AG04450 (cell line): Measurements from ENCODE around the gene CCDC24. TPM values are rescaled to one million over a fixed set of nuclear protein-coding genes. Genes with fewer than 3 reads are reported as not detected.

ENCODE experiments used
- CTCF ChIA-PET: fragments of 300-600, 350-600 bp; formaldehyde crosslinking; extraction: SDS; loops from one replicate; lab custom pipeline; 2022; ENCODE audit warnings: antibody characterized with exemption, inconsistent platforms; lab: Charles Lee
- POLR2A ChIA-PET: fragments of 350-600 bp; formaldehyde crosslinking; extraction: SDS; loops from one replicate; lab custom pipeline; 2021; ENCODE audit warnings: antibody characterized with exemption, inconsistent platforms; lab: Yijun Ruan, JAX
- DNase-seq: peaks from one replicate; pipeline ENCODE4 v3.0.0-alpha.2; 2011; ENCODE audit warnings: low read depth, low spot score
- H3K27ac ChIP-seq: one replicate; pipeline ENCODE4 v1.5.1; 2012; ENCODE audit warnings: low read depth, low read length, control low read depth
- H3K27me3 ChIP-seq: one replicate; pipeline ENCODE4 v1.6.0; 2012; ENCODE audit warnings: low read length; ENCODE audit not compliant: control insufficient read depth, insufficient read depth
- H3K4me3 ChIP-seq: 2 replicates; pipeline ENCODE4 v1.5.1; 2011; ENCODE audit warnings: mild to moderate bottlenecking, low read depth, low read length, control low read depth
- H3K9me3 ChIP-seq: 2 replicates; pipeline ENCODE4 v1.5.1; 2012; ENCODE audit warnings: low read length; ENCODE audit not compliant: control insufficient read depth, insufficient read depth
- CTCF ChIP-seq: IDR thresholded peaks from 2 replicates; pipeline ENCODE4 v1.5.1; 2011; ENCODE audit warnings: low read depth, low read length, control low read depth, inconsistent platforms
- polyA plus RNA-seq: library from polyadenylated mRNA; depleted of rRNA; stranded (reverse); fragments of >200 nt; gene quantifications from 2 replicates; pipeline ENCODE4 v1.2.3, GENCODE V29; 2011

Gene CCDC24
- polyA plus RNA-seq, 1 experiment = 1.1 TPM

GRCh38 chr1:43961692-43962091 is 29.7 kb upstream of the CCDC24 start:
- H3K9me3 ChIP-seq = no peaks in the 10 kb centered on the region
- ChIA-PET CTCF (interaction anchor here (0.6 kb wide), 1 partner anchor 196 kb away, joined by 3 read pairs; no protein-coding TSS in a partner anchor), POLR2A (no interaction called here)
- no peak overlapping the region for H3K4me3 ChIP-seq
- no peaks in the 10 kb centered on the region for H3K27me3 ChIP-seq
- no peak overlapping the region for H3K27ac ChIP-seq
- TF ChIP-seq CTCF = no peak
- no peak for DNase-seq

GRCh38 chr1:43962324-43962723 is 29.1 kb upstream of the CCDC24 start:
- Histone ChIP-seq H3K27me3 (no peaks in the 10 kb centered on the region), H3K4me3 (no peak overlapping the region), H3K9me3 (no peaks in the 10 kb centered on the region), H3K27ac (no peak overlapping the region)
- DNase-seq = no peak
- ChIA-PET CTCF (interaction anchor here (0.6 kb wide), 1 partner anchor 197 kb away, joined by 3 read pairs; no protein-coding TSS in a partner anchor), POLR2A (no interaction called here)
- no peak for TF ChIP-seq CTCF

GRCh38 chr1:43963006-43963405 is 28.4 kb upstream of the CCDC24 start:
- no peak for DNase-seq

GRCh38 chr1:43963890-43964289 is 27.5 kb upstream of the CCDC24 start:
- TF ChIP-seq CTCF = no peak
- no peak overlapping the region for H3K27ac ChIP-seq
- CTCF ChIA-PET = interaction anchor here (1.3 kb wide), 1 partner anchor 29 kb away, joined by 3 read pairs; no protein-coding TSS in a partner anchor
- no peaks in the 10 kb centered on the region for H3K9me3 ChIP-seq
- POLR2A ChIA-PET = no interaction called here
- H3K27me3 ChIP-seq = no peaks in the 10 kb centered on the region
- no peak for DNase-seq
- no peak overlapping the region for H3K4me3 ChIP-seq

More at GRCh38 chr1:43963006-43963405, 28.4 kb upstream of the CCDC24 start:
- no peaks in the 10 kb centered on the region for H3K9me3 ChIP-seq
- no peaks in the 10 kb centered on the region for H3K27me3 ChIP-seq
- H3K4me3 ChIP-seq = no peak overlapping the region
- no peak for TF ChIP-seq CTCF
- H3K27ac ChIP-seq = no peak overlapping the region
- ChIA-PET POLR2A (no interaction called here), CTCF (no interaction called here)

GRCh38 chr1:43965316-43965715 is 26.1 kb upstream of the CCDC24 start:
- no peak overlapping the region for H3K4me3 ChIP-seq
- DNase-seq = no peak
- no peaks in the 10 kb centered on the region for H3K27me3 ChIP-seq

More at GRCh38 chr1:43965316-43965715, 26.1 kb upstream of the CCDC24 start:
- ChIA-PET CTCF (no interaction called here), POLR2A (no interaction called here)
- TF ChIP-seq CTCF = no peak
- no peaks in the 10 kb centered on the region; the same call in 1 of the 2 replicates for H3K9me3 ChIP-seq
- no peak overlapping the region for H3K27ac ChIP-seq
